Neutrophil (primary cell): ENCODE measurements around the gene NHLRC2.
"Not testable (repeated sequence)": the region's sequence is repeated elsewhere in the genome, so short reads cannot be mapped to it uniquely, and the experiment has no call there.

Experiments
- H3K27ac ChIP-seq: fragments of 200-600 bp; sonication (generic); 2 replicates; pipeline ENCODE4 v1.5.1; 2016; ENCODE audit warnings: mild to moderate bottlenecking, moderate library complexity
- H3K27me3 ChIP-seq: fragments of 200-600 bp; sonication (generic); 2 replicates; pipeline ENCODE4 v1.6.0; 2016; ENCODE audit warnings: mild to moderate bottlenecking
- H3K36me3 ChIP-seq: fragments of 200-600 bp; sonication (generic); 2 replicates; pipeline ENCODE4 v1.5.1; 2017
- H3K4me1 ChIP-seq, 2 experiments: fragments of 200-600 bp in 1 of 2; sonication (generic) in 1 of 2; 1 replicate in 1 of 2; 2 replicates in 1 of 2; pipeline versions ENCODE4 v1.5.1 to v1.6.1; 2013 to 2016; ENCODE audit warnings: low read depth in 1 of 2, low read length in 1 of 2, mild to moderate bottlenecking in 1 of 2, moderate library complexity in 1 of 2; ENCODE audit not compliant: control insufficient read depth in 1 of 2, insufficient read depth in 1 of 2
- H3K4me3 ChIP-seq, 2 experiments: fragments of 200-600 bp in 1 of 2; sonication (generic) in 1 of 2; 1 replicate in 1 of 2; 2 replicates in 1 of 2; pipeline ENCODE4 v1.5.1; 2013 to 2016; ENCODE audit warnings: low read depth in 1 of 2, low read length in 1 of 2, mild to moderate bottlenecking in 1 of 2, moderate library complexity in 1 of 2
- H3K9me3 ChIP-seq: fragments of 200-600 bp; sonication (generic); 2 replicates; pipeline ENCODE4 v1.5.1; 2016
- TF ChIP-seq, protein P1 (sequence below): fragments of 200-600 bp; sonication (generic); IDR thresholded peaks from 2 replicates; pipeline ENCODE4 v1.5.1; 2016; ENCODE audit warnings: antibody characterized with exemption

The NHLRC2 gene

GRCh38 chr10:113854013-113854760 is at the start of gene NHLRC2, which contains the start of gene DCLRE1A:
Gene NHLRC2, plus strand, starts transcription at chr10:113854661. Its CDS starts 212 bp downstream, at chr10:113854873.
Gene DCLRE1A, minus strand, starts transcription at chr10:113854082. Its CDS starts 900 bp downstream, at chr10:113853182.
- no peaks in the 10 kb centered on the region for H3K36me3 ChIP-seq
- peaks cover 22 to 30% of the 10 kb centered on the region in 2 experiments for H3K4me1 ChIP-seq
- H3K4me3 ChIP-seq, result peak within 1 kb of the TSS; percentile 79 to 97

GRCh38 chr10:113806503-113806902 is 48.0 kb upstream of the NHLRC2 start:
- no peaks in the 10 kb centered on the region for H3K4me1 ChIP-seq
- H3K9me3 ChIP-seq, result no peaks in the 10 kb centered on the region
- H3K4me3 ChIP-seq, result no peak overlapping the region
- no peak overlapping the region for H3K27ac ChIP-seq
- H3K27me3 ChIP-seq, result no peaks in the 10 kb centered on the region
- TF ChIP-seq, protein P1, sequence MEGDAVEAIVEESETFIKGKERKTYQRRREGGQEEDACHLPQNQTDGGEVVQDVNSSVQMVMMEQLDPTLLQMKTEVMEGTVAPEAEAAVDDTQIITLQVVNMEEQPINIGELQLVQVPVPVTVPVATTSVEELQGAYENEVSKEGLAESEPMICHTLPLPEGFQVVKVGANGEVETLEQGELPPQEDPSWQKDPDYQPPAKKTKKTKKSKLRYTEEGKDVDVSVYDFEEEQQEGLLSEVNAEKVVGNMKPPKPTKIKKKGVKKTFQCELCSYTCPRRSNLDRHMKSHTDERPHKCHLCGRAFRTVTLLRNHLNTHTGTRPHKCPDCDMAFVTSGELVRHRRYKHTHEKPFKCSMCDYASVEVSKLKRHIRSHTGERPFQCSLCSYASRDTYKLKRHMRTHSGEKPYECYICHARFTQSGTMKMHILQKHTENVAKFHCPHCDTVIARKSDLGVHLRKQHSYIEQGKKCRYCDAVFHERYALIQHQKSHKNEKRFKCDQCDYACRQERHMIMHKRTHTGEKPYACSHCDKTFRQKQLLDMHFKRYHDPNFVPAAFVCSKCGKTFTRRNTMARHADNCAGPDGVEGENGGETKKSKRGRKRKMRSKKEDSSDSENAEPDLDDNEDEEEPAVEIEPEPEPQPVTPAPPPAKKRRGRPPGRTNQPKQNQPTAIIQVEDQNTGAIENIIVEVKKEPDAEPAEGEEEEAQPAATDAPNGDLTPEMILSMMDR, result no peak
- H3K36me3 ChIP-seq, result no peaks in the 10 kb centered on the region

More at GRCh38 chr10:113854013-113854760, at the start of gene NHLRC2, which contains the start of gene DCLRE1A:
- Histone ChIP-seq H3K9me3 (no peaks in the 10 kb centered on the region), H3K27ac (peak within 1 kb of the TSS; percentile 79), H3K27me3 (no peaks in the 10 kb centered on the region)
- TF ChIP-seq, protein P1, result no peak

GRCh38 chr10:113808168-113808567 is 46.3 kb upstream of the NHLRC2 start:
- no peaks in the 10 kb centered on the region for H3K4me1 ChIP-seq
- TF ChIP-seq, protein P1, result no peak
- H3K36me3 ChIP-seq, result no peaks in the 10 kb centered on the region
- H3K4me3 ChIP-seq, result no peak overlapping the region
- no peaks in the 10 kb centered on the region for H3K9me3 ChIP-seq
- no peak overlapping the region for H3K27ac ChIP-seq
- no peaks in the 10 kb centered on the region for H3K27me3 ChIP-seq

DNA sequence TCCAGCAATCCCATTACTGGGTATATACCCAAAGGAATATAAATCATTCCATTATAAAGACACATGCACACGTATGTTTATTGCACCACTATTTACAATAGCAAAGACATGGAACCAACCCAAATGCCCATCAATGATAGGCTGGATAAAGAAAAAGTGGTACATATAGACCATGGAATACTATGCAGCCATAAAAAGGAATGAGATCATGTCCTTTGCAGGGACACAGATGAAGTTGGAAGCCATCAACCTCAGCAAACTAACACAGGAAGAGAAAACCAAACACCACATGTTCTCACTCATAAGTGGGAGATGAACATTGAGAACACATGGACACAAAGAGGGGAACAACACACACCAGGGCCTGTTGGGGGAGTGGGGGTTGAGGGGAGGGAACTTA is 39.8 kb upstream of the NHLRC2 start:
- H3K9me3 ChIP-seq, H3K27me3 ChIP-seq, H3K27ac ChIP-seq, H3K4me1 ChIP-seq, H3K4me3 ChIP-seq, H3K36me3 ChIP-seq: not testable (repeated sequence)

DNA sequence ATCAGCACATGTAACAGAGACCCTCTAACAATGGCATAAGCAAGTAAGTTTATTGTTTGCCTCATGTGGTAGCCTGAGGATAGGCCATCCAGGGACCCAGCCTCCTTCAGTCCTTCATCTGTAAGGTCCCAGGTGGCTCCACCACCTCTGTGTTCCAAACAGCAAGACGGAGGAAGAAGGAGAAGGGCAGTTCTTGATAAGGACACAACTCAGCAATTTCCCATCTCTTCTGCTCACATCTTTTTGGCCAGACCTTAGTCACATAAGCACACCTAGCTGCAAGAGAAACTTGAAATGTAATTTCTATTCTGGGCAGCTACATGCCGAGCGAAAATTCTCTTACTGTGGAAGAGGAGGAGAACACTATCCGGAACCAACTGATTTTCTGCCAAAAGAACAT is 34.5 kb upstream of the NHLRC2 start:
- no peak overlapping the region for H3K27ac ChIP-seq
- H3K27me3 ChIP-seq, result no peaks in the 10 kb centered on the region
- TF ChIP-seq, protein P1, result no peak

DNA sequence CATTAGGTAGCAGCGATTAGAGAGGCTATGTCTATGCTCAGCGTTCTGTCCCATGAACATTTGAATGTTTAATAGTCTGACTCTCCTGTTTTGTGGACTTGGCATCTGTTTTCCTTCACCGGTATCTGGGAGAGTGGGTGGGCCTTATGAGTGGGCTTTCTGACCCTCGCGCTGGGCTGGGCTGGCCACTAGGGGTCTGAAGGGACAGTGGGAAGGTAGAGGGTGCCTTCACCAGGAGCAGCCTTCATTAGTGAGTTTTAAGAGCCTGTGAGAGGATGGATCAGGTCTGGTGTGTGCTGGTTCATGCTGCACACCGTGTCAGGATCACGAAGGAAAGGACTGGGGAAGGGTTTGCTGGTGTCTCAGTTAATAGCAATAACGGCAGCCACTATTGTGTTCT is 34.0 kb upstream of the NHLRC2 start:
- Histone ChIP-seq H3K9me3 (no peaks in the 10 kb centered on the region), H3K36me3 (no peaks in the 10 kb centered on the region), H3K27ac (no peak overlapping the region), H3K27me3 (no peaks in the 10 kb centered on the region), H3K4me3 (no peak overlapping the region), H3K4me1 (no peaks in the 10 kb centered on the region)
- TF ChIP-seq, protein P1, result no peak

More for the DNA sequence above, 34.5 kb upstream of the NHLRC2 start:
- Histone ChIP-seq H3K4me3 (no peak overlapping the region), H3K9me3 (no peaks in the 10 kb centered on the region), H3K36me3 (no peaks in the 10 kb centered on the region), H3K4me1 (no peaks in the 10 kb centered on the region)

- H3K27ac ChIP-seq, H3K9me3 ChIP-seq, H3K4me1 ChIP-seq, H3K27me3 ChIP-seq, H3K4me3 ChIP-seq, H3K36me3 ChIP-seq: not testable (repeated sequence)
These were observed 33.2 kb upstream of the NHLRC2 start for GRCh38 chr10:113821306-113821705.
